Thoracic aorta (tissue), 2 donors: Measurements from ENCODE around the gene TSKS. TPM values are rescaled to one million over a fixed set of nuclear protein-coding genes. Genes with fewer than 3 reads are reported as not detected.

ENCODE experiments used
- ATAC-seq: fragments of 150-250 bp; one replicate; pipeline ENCODE4 v1.8.0; 2017; ENCODE audit warnings: low read depth; ENCODE audit not compliant: insufficient number of reproducible peaks, low FRiP score
- DNase-seq: peaks from one replicate; pipeline ENCODE4 v3.0.0-alpha.2; 2020; ENCODE audit warnings: low spot score
- H3K27ac ChIP-seq, 2 donors: fragments of 200-600 bp; sonication (generic); 1 replicate in 1 of 2; 2 replicates in 1 of 2; pipeline ENCODE4 v1.5.1; 2016; ENCODE audit warnings: mild to moderate bottlenecking in 2 of 2, moderate library complexity in 2 of 2
- H3K27me3 ChIP-seq: fragments of 200-600 bp; sonication (generic); replicated peaks from 2 replicates; pipeline ENCODE4 v1.6.0; 2016; ENCODE audit warnings: mild to moderate bottlenecking; ENCODE audit not compliant: insufficient read depth
- H3K36me3 ChIP-seq: fragments of 200-600 bp; sonication (generic); one replicate; pipeline ENCODE4 v1.5.1; 2016
- H3K4me1 ChIP-seq, 2 donors: fragments of 200-600 bp; sonication (generic); 1 replicate in 1 of 2; 2 replicates in 1 of 2; pipeline versions ENCODE4 v1.5.1 to v1.6.0; 2016; ENCODE audit warnings: low read depth in 2 of 2, mild to moderate bottlenecking in 1 of 2; ENCODE audit not compliant: control insufficient read depth in 1 of 2
- H3K4me3 ChIP-seq: fragments of 200-600 bp; sonication (generic); 2 replicates; pipeline ENCODE4 v1.5.1; 2016; ENCODE audit warnings: mild to moderate bottlenecking
- H3K9me3 ChIP-seq: fragments of 200-600 bp; sonication (generic); 2 replicates; pipeline ENCODE4 v1.5.1; 2016
- CTCF ChIP-seq: fragments of 200-600 bp; sonication (generic); IDR thresholded peaks from one replicate; pipeline ENCODE4 v1.5.1; 2019; ENCODE audit warnings: antibody characterized with exemption
- total RNA-seq, 2 donors: library from RNA; depleted of rRNA; stranded (reverse); fragments of >200 nt; gene quantifications; one replicate each; pipeline versions ENCODE4 v1.1.0 to v1.2.3, GENCODE V29; 2016

The TSKS gene
- total RNA-seq, 2 donors from 2014 or later: not detected

DNA sequence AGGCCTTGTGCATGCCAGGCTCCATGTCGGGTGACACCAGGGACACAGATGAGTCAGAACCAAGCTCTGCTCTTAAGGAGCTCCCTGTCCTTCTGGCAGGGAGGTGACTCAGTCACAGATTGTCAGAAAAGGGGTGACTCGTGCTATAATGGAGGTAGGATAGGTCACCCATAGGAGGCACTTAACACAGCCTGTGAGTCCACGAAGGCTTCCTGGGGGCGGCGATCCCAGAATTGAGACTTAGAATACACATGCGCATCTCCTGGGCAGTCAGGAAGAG, 30.4 kb upstream of the TSKS start:
- no peaks in the 10 kb centered on the region for H3K27me3 ChIP-seq
- H3K36me3 ChIP-seq: peaks cover 68% of the 10 kb centered on the region
- no peak overlapping the region for H3K4me3 ChIP-seq
- no peaks in the 10 kb centered on the region for H3K4me1 ChIP-seq
- H3K9me3 ChIP-seq: no peaks in the 10 kb centered on the region
- TF ChIP-seq CTCF: no peak
- no peak for DNase-seq
- H3K27ac ChIP-seq: no peak overlapping the region
- no peak for ATAC-seq

DNA sequence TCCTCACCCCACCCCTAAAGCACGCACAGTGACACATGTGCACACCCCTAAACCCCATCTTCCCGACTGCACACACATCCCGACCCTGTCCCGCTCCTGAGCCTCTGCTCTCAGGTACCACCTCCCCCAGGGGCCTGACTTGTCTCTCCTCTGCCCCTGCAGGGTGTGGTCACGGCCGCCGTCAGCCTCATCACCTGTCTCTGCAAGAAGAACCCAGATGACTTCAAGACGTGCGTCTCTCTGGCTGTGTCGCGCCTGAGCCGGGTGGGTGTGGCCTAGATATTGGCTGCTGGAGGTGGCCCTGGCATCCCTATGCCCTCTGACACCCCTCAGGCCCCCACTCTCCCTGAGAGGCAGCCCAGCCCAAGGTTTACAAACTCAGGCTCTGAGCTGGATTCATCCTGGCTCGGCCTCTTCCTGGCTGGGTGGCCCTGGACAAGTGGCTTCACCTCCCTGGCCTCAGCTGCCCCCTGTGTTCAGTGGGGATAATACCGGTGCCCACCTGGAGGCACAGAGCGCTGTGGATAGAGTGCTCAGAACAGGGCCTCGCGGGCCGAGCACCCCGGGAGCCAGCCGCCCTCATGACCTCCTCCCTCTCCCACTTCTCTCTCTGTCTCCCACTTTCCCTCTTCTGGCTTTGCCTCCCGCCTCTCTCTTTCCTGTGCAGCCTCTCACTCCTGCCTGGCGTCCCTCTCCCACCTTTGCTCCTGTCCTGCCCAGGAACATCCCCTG, 29.9 kb upstream of the TSKS start:
- no peak overlapping the region for H3K4me3 ChIP-seq
- H3K27me3 ChIP-seq: no peaks in the 10 kb centered on the region
- no peak for ATAC-seq
- no peaks in the 10 kb centered on the region for H3K9me3 ChIP-seq
- H3K4me1 ChIP-seq: no peaks in the 10 kb centered on the region
- TF ChIP-seq CTCF: no peak
- H3K36me3 ChIP-seq: peaks cover 63% of the 10 kb centered on the region
- no peak for DNase-seq
- no peak overlapping the region for H3K27ac ChIP-seq

GRCh38 chr19:49791776-49792445, 28.8 kb upstream of the TSKS start:
- ATAC-seq (no peak), DNase-seq (no peak)
- H3K9me3 ChIP-seq: no peaks in the 10 kb centered on the region
- H3K4me1 ChIP-seq: no peaks in the 10 kb centered on the region
- H3K27ac ChIP-seq: no peak overlapping the region
- H3K27me3 ChIP-seq: no peaks in the 10 kb centered on the region
- H3K36me3 ChIP-seq: peaks cover 56% of the 10 kb centered on the region
- H3K4me3 ChIP-seq: no peak overlapping the region
- no peak for TF ChIP-seq CTCF

GRCh38 chr19:49790866-49791265, 27.8 kb upstream of the TSKS start:
- no peak for TF ChIP-seq CTCF
- Histone ChIP-seq H3K4me1 (no peaks in the 10 kb centered on the region), H3K27ac (no peak overlapping the region), H3K36me3 (peaks cover 47% of the 10 kb centered on the region), H3K9me3 (no peaks in the 10 kb centered on the region), H3K4me3 (no peak overlapping the region), H3K27me3 (no peaks in the 10 kb centered on the region)
- ATAC-seq: no peak
- no peak for DNase-seq

GRCh38 chr19:49788857-49789256, 25.8 kb upstream of the TSKS start:
- Histone ChIP-seq H3K27me3 (no peaks in the 10 kb centered on the region), H3K27ac (no peak overlapping the region), H3K4me3 (no peak overlapping the region), H3K9me3 (no peaks in the 10 kb centered on the region), H3K4me1 (no peaks in the 10 kb centered on the region), H3K36me3 (peaks cover 35% of the 10 kb centered on the region)
- TF ChIP-seq CTCF: no peak
- ATAC-seq (no peak), DNase-seq (no peak)
